Astrocyte (in vitro differentiated cells and primary cell): Measurements from ENCODE around the gene DAAM2. TPM values are rescaled to one million over a fixed set of nuclear protein-coding genes. Genes with fewer than 3 reads are reported as not detected.

ENCODE experiments used
- DNase-seq: peaks from one replicate; pipeline ENCODE4 v3.0.0-alpha.2; 2010; ENCODE audit warnings: low read depth
- FAIRE-seq: peaks from 2 replicates; lab custom pipeline; 2011; peaks lifted over from hg19 to GRCh38; lab: Jason Lieb, UNC
- H2AFZ ChIP-seq: 2 replicates; pipeline ENCODE4 v1.6.0; 2012; ENCODE audit warnings: low read depth, low read length, inconsistent platforms
- H3K27ac ChIP-seq: 2 replicates; pipeline ENCODE4 v1.5.1; 2011; ENCODE audit warnings: low read depth, low read length, inconsistent platforms
- H3K27me3 ChIP-seq: 2 replicates; pipeline ENCODE4 v1.6.0; 2011; ENCODE audit warnings: low read length, inconsistent platforms; ENCODE audit not compliant: insufficient read depth
- H3K36me3 ChIP-seq: 2 replicates; pipeline ENCODE4 v1.5.1; 2011; ENCODE audit warnings: low read length, inconsistent platforms; ENCODE audit not compliant: insufficient read depth
- H3K4me1 ChIP-seq: 2 replicates; pipeline ENCODE4 v1.5.1; 2011; ENCODE audit warnings: low read length, inconsistent platforms; ENCODE audit not compliant: insufficient read depth
- H3K4me2 ChIP-seq: 2 replicates; pipeline ENCODE4 v1.6.0; 2012; ENCODE audit warnings: low read length, inconsistent platforms
- H3K4me3 ChIP-seq: 2 replicates; pipeline ENCODE4 v1.5.1; 2011; ENCODE audit warnings: low read depth, mild to moderate bottlenecking, low read length, inconsistent platforms; ENCODE audit not compliant: insufficient read depth
- H3K79me2 ChIP-seq: 2 replicates; pipeline ENCODE4 v1.6.0; 2012; ENCODE audit warnings: mild to moderate bottlenecking, low read length, inconsistent platforms; ENCODE audit not compliant: insufficient read depth
- H3K9ac ChIP-seq: 2 replicates; pipeline ENCODE4 v1.6.0; 2012; ENCODE audit warnings: mild to moderate bottlenecking, low read length, inconsistent platforms
- H3K9me3 ChIP-seq: 2 replicates; pipeline ENCODE4 v1.5.1; 2012; ENCODE audit warnings: low read depth, mild to moderate bottlenecking, low read length, inconsistent platforms; ENCODE audit not compliant: insufficient read depth
- H4K20me1 ChIP-seq: 2 replicates; pipeline ENCODE4 v1.6.0; 2012; ENCODE audit warnings: low read length, inconsistent platforms; ENCODE audit not compliant: insufficient read depth
- H3K27ac Mint-ChIP-seq: one replicate; pipeline ENCODE4 v1.8.0; 2021; ENCODE audit warnings: mild to moderate bottlenecking, mixed read lengths; ENCODE audit not compliant: unreplicated experiment
- H3K27me3 Mint-ChIP-seq: one replicate; pipeline ENCODE4 v1.8.0; 2021; ENCODE audit warnings: low read depth, mixed read lengths; ENCODE audit not compliant: unreplicated experiment
- H3K36me3 Mint-ChIP-seq: one replicate; pipeline ENCODE4 v1.8.0; 2021; ENCODE audit warnings: low read depth, mixed read lengths; ENCODE audit not compliant: unreplicated experiment
- H3K4me1 Mint-ChIP-seq: one replicate; pipeline ENCODE4 v1.8.0; 2021; ENCODE audit warnings: low read depth, mixed read lengths; ENCODE audit not compliant: unreplicated experiment
- H3K4me3 Mint-ChIP-seq: one replicate; pipeline ENCODE4 v1.8.0; 2021; ENCODE audit warnings: mild to moderate bottlenecking, moderate library complexity, mixed read lengths; ENCODE audit not compliant: unreplicated experiment
- H3K9me3 Mint-ChIP-seq: one replicate; pipeline ENCODE4 v1.8.0; 2021; ENCODE audit warnings: mild to moderate bottlenecking, mixed read lengths; ENCODE audit not compliant: unreplicated experiment
- EZH2 ChIP-seq: IDR thresholded peaks from 2 replicates; pipeline ENCODE4 v1.6.1; 2012; ENCODE audit warnings: mild to moderate bottlenecking, low read length, inconsistent platforms; ENCODE audit not compliant: insufficient read depth
- total RNA-seq: library from RNA; stranded (reverse); gene quantifications from 2 replicates; pipeline ENCODE4 v1.2.1, GENCODE V29; 2021
- TF ChIP-seq, protein P1 (sequence below): IDR thresholded peaks from 2 replicates; pipeline ENCODE4 v1.5.1; 2011; ENCODE audit warnings: low read depth, mild to moderate bottlenecking, inconsistent platforms, low read length, moderate library complexity; ENCODE audit not compliant: insufficient read depth

The DAAM2 gene
- total RNA-seq, 1 donor from 2014 or later: 38.4 TPM

DNA sequence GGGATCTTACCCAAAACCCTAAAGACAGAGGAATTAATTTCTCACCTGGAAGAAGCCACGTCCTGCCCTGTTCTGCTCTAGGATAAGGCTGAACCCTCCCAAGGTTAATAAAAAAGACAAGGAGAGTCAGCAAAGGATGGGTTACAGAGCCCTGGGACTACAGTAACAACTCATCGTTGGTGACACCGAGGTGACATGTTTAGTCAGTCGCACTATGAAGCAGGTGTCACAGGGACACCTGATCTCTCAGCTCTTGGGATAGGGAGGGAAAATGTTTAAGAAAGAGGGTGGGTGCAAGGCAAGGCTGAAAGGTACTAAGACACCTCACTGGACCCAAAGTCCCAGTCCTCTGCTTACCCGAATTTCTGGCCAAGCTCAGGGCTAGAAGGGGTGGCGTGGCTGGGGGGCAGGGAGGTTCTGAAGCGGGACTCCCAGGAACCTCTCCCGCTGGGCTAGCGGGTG lies 141.5 kb downstream of the DAAM2 start:
- peak overlapping the region; percentile 84 for H3K9ac ChIP-seq
- no peaks in the 10 kb centered on the region for H3K79me2 ChIP-seq
- no peak for DNase-seq
- no peaks in the 10 kb centered on the region for H3K36me3 ChIP-seq
- H3K4me2 ChIP-seq: peak overlapping the region; percentile 94
- H3K9me3 Mint-ChIP-seq: no peaks in the 10 kb centered on the region
- peaks cover 4% of the 10 kb centered on the region for H3K36me3 Mint-ChIP-seq
- H3K4me1 ChIP-seq: peaks cover 8% of the 10 kb centered on the region
- no peak for FAIRE-seq
- no peak overlapping the region for H3K27ac ChIP-seq
- H3K27me3 Mint-ChIP-seq: peaks cover 2% of the 10 kb centered on the region
- H2AFZ ChIP-seq: peak overlapping the region; percentile 88
- H3K4me3 ChIP-seq: peak overlapping the region; percentile 75
- TF ChIP-seq, protein P1, sequence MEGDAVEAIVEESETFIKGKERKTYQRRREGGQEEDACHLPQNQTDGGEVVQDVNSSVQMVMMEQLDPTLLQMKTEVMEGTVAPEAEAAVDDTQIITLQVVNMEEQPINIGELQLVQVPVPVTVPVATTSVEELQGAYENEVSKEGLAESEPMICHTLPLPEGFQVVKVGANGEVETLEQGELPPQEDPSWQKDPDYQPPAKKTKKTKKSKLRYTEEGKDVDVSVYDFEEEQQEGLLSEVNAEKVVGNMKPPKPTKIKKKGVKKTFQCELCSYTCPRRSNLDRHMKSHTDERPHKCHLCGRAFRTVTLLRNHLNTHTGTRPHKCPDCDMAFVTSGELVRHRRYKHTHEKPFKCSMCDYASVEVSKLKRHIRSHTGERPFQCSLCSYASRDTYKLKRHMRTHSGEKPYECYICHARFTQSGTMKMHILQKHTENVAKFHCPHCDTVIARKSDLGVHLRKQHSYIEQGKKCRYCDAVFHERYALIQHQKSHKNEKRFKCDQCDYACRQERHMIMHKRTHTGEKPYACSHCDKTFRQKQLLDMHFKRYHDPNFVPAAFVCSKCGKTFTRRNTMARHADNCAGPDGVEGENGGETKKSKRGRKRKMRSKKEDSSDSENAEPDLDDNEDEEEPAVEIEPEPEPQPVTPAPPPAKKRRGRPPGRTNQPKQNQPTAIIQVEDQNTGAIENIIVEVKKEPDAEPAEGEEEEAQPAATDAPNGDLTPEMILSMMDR: no peak
- no peak for TF ChIP-seq EZH2
- no peaks in the 10 kb centered on the region for H3K9me3 ChIP-seq
- peaks cover 37% of the 10 kb centered on the region for H3K4me1 Mint-ChIP-seq
- H4K20me1 ChIP-seq: no peaks in the 10 kb centered on the region
- peak overlapping the region; percentile 95 for H3K4me3 Mint-ChIP-seq
- H3K27ac Mint-ChIP-seq: peak overlapping the region; percentile 89
- no peaks in the 10 kb centered on the region for H3K27me3 ChIP-seq

DNA sequence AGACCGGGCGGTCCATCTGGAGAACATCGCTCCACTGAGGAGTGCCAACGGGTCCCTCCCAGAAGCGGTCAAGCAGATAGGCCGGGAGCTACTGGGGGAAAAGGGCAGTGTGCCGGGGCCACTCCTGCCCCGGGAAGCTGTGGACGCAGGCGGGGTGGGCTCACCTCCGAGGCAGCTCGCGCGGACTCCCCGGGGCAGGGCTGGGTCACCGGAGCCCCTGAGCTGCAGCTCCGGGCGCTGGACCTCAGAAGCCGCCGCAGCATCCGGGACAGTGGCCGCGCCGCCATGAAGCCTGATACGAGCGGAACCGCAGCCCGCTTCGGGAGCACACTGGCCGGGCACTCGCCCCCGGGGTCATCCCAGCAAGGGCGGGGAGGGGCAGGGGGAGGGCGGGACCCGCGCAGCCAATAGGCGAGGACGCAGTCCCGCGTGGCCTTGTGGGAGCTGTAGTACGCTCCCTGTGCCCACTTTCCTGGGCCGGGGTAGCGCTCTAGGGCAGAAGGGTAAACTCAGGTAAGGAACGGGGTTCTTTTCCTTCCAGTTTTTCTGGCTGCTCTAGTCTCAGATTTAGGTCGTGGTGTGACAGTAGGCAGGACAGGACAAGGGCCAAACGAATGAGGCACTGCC lies 142.1 kb downstream of the DAAM2 start, which contains the start of gene MOCS1:
TSS of gene MOCS1 (minus strand) at position 332 of the 627 bp plus-strand sequence. CDS start at position 287, 45 bp downstream.
- no peak for FAIRE-seq
- Histone ChIP-seq H4K20me1 (no peaks in the 10 kb centered on the region), H2AFZ (peak within 1 kb of the TSS; percentile 88), H3K27ac (no peak within 1 kb of the TSS), H3K4me2 (peak within 1 kb of the TSS; percentile 94), H3K9ac (peak within 1 kb of the TSS; percentile 84), H3K4me3 (peak within 1 kb of the TSS; percentile 75), H3K36me3 (no peaks in the 10 kb centered on the region), H3K4me1 (peaks cover 8% of the 10 kb centered on the region), H3K9me3 (no peaks in the 10 kb centered on the region), H3K79me2 (no peaks in the 10 kb centered on the region), H3K27me3 (no peaks in the 10 kb centered on the region)
- Mint-ChIP-seq H3K9me3 (no peaks in the 10 kb centered on the region), H3K4me3 (peak within 1 kb of the TSS; percentile 95), H3K27me3 (peaks cover 2% of the 10 kb centered on the region), H3K27ac (peak within 1 kb of the TSS; percentile 89), H3K4me1 (peaks cover 41% of the 10 kb centered on the region), H3K36me3 (peaks cover 4% of the 10 kb centered on the region)
- DNase-seq: peak; percentile 35
- no peak for TF ChIP-seq EZH2
- TF ChIP-seq, protein P1: no peak

DNA sequence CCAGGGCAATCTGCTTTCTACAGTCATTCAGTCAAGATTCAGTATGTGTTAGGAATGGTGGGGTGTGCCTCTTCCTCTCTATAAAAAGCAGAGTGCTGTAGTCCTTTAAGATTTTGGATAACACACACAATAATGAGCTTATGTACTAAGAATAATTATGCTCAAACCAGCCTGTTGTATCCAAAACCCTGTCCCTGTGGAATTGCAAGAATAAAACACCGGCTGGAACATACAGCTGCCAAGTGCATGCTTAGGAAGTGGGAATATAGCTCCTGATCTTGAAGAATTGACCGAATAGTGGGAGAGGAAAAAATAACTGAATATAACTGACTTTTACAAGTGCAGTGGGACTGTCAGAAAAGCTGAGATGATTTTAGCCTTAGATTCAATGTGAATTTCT lies 143.1 kb downstream of the DAAM2 start:
- no peaks in the 10 kb centered on the region for H3K9me3 Mint-ChIP-seq
- no peaks in the 10 kb centered on the region for H3K9me3 ChIP-seq
- H3K27ac ChIP-seq: no peak overlapping the region
- peaks cover 2% of the 10 kb centered on the region for H3K27me3 Mint-ChIP-seq
- H3K36me3 ChIP-seq: no peaks in the 10 kb centered on the region
- H3K36me3 Mint-ChIP-seq: peaks cover 2% of the 10 kb centered on the region
- peaks cover 35% of the 10 kb centered on the region for H3K4me1 Mint-ChIP-seq
- no peak overlapping the region for H3K9ac ChIP-seq
- H3K27ac Mint-ChIP-seq: no peak overlapping the region
- H4K20me1 ChIP-seq: no peaks in the 10 kb centered on the region
- no peak for DNase-seq
- H3K4me3 ChIP-seq: no peak overlapping the region
- TF ChIP-seq, protein P1: no peak
- no peak for TF ChIP-seq EZH2
- peaks cover 8% of the 10 kb centered on the region for H3K4me1 ChIP-seq
- H2AFZ ChIP-seq: no peak overlapping the region
- FAIRE-seq: no peak
- no peaks in the 10 kb centered on the region for H3K79me2 ChIP-seq
- H3K27me3 ChIP-seq: no peaks in the 10 kb centered on the region
- peak overlapping the region; percentile 94 for H3K4me2 ChIP-seq
- no peak overlapping the region for H3K4me3 Mint-ChIP-seq
